Measurements from ENCODE around the gene ITGB8.

GRCh38 chr7:20293336-20293735 is 37.4 kb upstream of the ITGB8 start:
- TF ChIP-seq CTCF (conservative IDR thresholded peaks at IDR 0.05) (no peak), ZFX (IDR thresholded peaks at IDR 0.05) (no peak)

All from C4-2B (cell line).